OCI-LY3 (cell line): Measurements from ENCODE around the gene FAM72A.
"Not testable (repeated sequence)": the region's sequence is repeated elsewhere in the genome, so short reads cannot be mapped to it uniquely, and the experiment has no call there.

ENCODE experiments used
- EZH2phosphoT487 ChIP-seq: fragments of 200-600 bp; shearing (Covaris generic); IDR thresholded peaks from 2 replicates; pipeline ENCODE4 v1.6.1; 2018; ENCODE audit warnings: antibody characterized with exemption, mixed run types, low read depth
- TF ChIP-seq, protein P1 (sequence below): fragments of 200-600, 300-600 bp; sonication (generic); IDR thresholded peaks from 2 replicates; pipeline ENCODE4 v1.5.1; 2014; ENCODE audit warnings: antibody characterized with exemption, low read length, low read depth

DNA sequence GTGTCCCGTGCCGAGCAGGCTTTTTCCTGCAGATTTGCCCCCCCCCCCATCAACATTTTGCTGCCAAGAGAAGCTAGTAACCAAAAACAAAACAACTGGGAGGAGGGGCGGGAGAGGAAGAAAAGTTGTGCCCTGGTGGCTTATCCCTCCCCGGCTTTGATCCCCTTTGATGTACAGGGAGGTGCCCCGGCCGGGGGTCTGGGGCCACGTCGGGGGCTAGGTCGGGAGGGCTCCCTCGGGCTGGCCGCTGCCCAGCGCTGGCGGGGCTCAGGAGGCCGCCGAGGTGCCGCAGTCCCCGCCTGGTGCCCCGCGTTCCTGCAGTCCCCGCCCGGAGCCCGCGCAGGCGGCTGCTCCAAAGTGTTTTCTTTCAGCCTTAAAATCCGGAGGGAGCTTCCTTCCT is 2.2 kb upstream of the FAM72A start:
- TF ChIP-seq, protein P1, sequence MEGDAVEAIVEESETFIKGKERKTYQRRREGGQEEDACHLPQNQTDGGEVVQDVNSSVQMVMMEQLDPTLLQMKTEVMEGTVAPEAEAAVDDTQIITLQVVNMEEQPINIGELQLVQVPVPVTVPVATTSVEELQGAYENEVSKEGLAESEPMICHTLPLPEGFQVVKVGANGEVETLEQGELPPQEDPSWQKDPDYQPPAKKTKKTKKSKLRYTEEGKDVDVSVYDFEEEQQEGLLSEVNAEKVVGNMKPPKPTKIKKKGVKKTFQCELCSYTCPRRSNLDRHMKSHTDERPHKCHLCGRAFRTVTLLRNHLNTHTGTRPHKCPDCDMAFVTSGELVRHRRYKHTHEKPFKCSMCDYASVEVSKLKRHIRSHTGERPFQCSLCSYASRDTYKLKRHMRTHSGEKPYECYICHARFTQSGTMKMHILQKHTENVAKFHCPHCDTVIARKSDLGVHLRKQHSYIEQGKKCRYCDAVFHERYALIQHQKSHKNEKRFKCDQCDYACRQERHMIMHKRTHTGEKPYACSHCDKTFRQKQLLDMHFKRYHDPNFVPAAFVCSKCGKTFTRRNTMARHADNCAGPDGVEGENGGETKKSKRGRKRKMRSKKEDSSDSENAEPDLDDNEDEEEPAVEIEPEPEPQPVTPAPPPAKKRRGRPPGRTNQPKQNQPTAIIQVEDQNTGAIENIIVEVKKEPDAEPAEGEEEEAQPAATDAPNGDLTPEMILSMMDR, result not testable (repeated sequence)
- not testable (repeated sequence) for TF ChIP-seq EZH2phosphoT487
